CD4-positive, alpha-beta T cell (primary cell): ENCODE measurements around the gene BSND. TPM values are rescaled to one million over a fixed set of nuclear protein-coding genes. Genes with fewer than 3 reads are reported as not detected.

Source experiments
- total RNA-seq, 174 experiments: library from RNA in 2 of 174; stranded (reverse) in 2 of 174; gene quantifications; one replicate each; pipeline ENCODE4 v1.2.3 and lab custom pipeline; 2021 to 2026

The BSND gene
- total RNA-seq, 2 experiments from 2014 or later, result not detected

Other genes starting within 250 kb of the BSND start
- not detected for gene PARS2, start 234.4 kb upstream of the BSND start, total RNA-seq
- gene TTC22, start 197.6 kb upstream of the BSND start, total RNA-seq, result 1 to 10 TPM; 4.4 to 4.5 TPM
- under 1 TPM; 0.34 to 0.55 TPM for gene DHCR24, start 111.7 kb upstream of the BSND start, total RNA-seq
- not detected for gene TMEM61, start 18.3 kb upstream of the BSND start, total RNA-seq
- gene PCSK9, start 40.6 kb downstream of the BSND start, total RNA-seq, result not detected
- 10 to 100 TPM; 68.6 to 76.3 TPM for gene USP24, start 216.4 kb downstream of the BSND start, total RNA-seq